Esophagus squamous epithelium (tissue), 5 donors: Measurements from ENCODE around the gene MBP. TPM values are rescaled to one million over a fixed set of nuclear protein-coding genes. Genes with fewer than 3 reads are reported as not detected.

ENCODE experiments used
- DNase-seq: peaks from one replicate; lab custom pipeline; 2025; lab: John Stamatoyannopoulos, UW
- H3K27ac ChIP-seq, 4 donors: fragments of 200-600 bp; sonication (generic); one replicate each; pipeline ENCODE4 v1.5.1; 2016 to 2019; ENCODE audit warnings: mild to moderate bottlenecking in 1 of 4
- H3K27me3 ChIP-seq, 4 donors: fragments of 200-600 bp; sonication (generic); 1 replicate in 3 of 4; 2 replicates in 1 of 4; pipeline versions ENCODE4 v1.5.1 to v1.6.0; 2017 to 2021; ENCODE audit warnings: antibody characterized with exemption in 1 of 4
- H3K36me3 ChIP-seq, 3 donors: fragments of 200-600 bp; sonication (generic); one replicate each; pipeline ENCODE4 v1.5.1; 2016 to 2019
- H3K4me1 ChIP-seq, 3 donors: fragments of 200-600 bp; sonication (generic); one replicate each; pipeline ENCODE4 v1.5.1; 2017 to 2019
- H3K4me3 ChIP-seq, 4 donors: fragments of 200-600 bp; sonication (generic); 1 replicate in 3 of 4; 2 replicates in 1 of 4; pipeline ENCODE4 v1.5.1; 2016 to 2019; ENCODE audit warnings: mild to moderate bottlenecking in 2 of 4, moderate library complexity in 1 of 4
- H3K9me3 ChIP-seq, 3 donors: fragments of 200-600 bp; sonication (generic); one replicate each; pipeline ENCODE4 v1.5.1; 2016 to 2019
- POLR2A ChIP-seq, 4 donors: fragments of 450-650 bp; IDR thresholded peaks; one replicate each; pipeline ENCODE4 v1.6.1; 2017; ENCODE audit warnings: antibody characterized with exemption in 4 of 4, mild to moderate bottlenecking in 4 of 4, moderate library complexity in 3 of 4
- WGBS, 2 donors: methylation state at CpG; one replicate each; pipeline ENCODE4 v1.1.5; 2018; 5-methylcytosine and 5-hydroxymethylcytosine counted together
- intact Hi-C: fragments of 100-400 bp; cut with DNase I; formaldehyde crosslinking; loops from one replicate; pipeline ENCODE4 v1.15.0; 2022
- total RNA-seq, 4 donors: library from RNA; depleted of rRNA; stranded (reverse); fragments of >200 nt; gene quantifications; one replicate each; pipeline ENCODE4 v1.1.0, GENCODE V29; 2016
- TF ChIP-seq, protein P1 (sequence below), 6 experiments: fragments of 450-650 bp in 4 of 6; fragments of 200-600 bp in 2 of 6; sonication (generic) in 2 of 6; IDR thresholded peaks; one replicate each; pipeline ENCODE4 v1.5.1; 2016 to 2019; ENCODE audit warnings: antibody characterized with exemption in 6 of 6, mild to moderate bottlenecking in 4 of 6, moderate library complexity in 4 of 6
- donor health status: DM: yes; HTN: yes; CAD: no.

Gene MBP
- total RNA-seq, 4 donors from 2014 or later, result 21.9 to 38.9 (median 25.2) TPM

DNA sequence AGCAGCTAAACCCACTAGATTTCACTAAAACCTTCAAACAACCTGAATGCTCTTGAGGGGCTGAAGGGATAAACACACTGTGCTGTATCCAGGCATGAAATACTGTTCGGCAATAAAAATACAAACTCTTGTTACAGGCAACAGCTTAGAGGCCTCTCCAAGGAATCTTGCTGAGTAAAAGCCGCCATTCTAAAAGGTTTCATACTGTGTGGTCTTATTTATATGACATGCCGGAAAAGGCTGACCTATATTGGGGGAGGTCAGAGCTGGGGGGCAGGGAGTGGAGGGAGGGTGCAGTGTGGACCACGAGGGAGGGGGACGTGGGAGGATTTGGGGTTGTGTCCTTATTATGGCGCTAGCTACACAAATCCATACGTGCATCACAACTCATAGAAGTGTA lies 136.2 kb downstream of the MBP start:
- no peak for DNase-seq
- no peaks in the 10 kb centered on the region for H3K36me3 ChIP-seq
- no peak overlapping the region for H3K27ac ChIP-seq
- H3K4me1 ChIP-seq, result peaks cover 0 to 11% (median 0%) of the 10 kb centered on the region in 3 donors
- no peak overlapping the region for H3K4me3 ChIP-seq
- H3K9me3 ChIP-seq, result no peaks in the 10 kb centered on the region
- intact Hi-C loops, result no loop called here
- 77 to 79% methylated on average over 6 to 7 of the region's 7 CpGs for WGBS, 2 donors
- no peaks in the 10 kb centered on the region for H3K27me3 ChIP-seq
- TF ChIP-seq, protein P1, sequence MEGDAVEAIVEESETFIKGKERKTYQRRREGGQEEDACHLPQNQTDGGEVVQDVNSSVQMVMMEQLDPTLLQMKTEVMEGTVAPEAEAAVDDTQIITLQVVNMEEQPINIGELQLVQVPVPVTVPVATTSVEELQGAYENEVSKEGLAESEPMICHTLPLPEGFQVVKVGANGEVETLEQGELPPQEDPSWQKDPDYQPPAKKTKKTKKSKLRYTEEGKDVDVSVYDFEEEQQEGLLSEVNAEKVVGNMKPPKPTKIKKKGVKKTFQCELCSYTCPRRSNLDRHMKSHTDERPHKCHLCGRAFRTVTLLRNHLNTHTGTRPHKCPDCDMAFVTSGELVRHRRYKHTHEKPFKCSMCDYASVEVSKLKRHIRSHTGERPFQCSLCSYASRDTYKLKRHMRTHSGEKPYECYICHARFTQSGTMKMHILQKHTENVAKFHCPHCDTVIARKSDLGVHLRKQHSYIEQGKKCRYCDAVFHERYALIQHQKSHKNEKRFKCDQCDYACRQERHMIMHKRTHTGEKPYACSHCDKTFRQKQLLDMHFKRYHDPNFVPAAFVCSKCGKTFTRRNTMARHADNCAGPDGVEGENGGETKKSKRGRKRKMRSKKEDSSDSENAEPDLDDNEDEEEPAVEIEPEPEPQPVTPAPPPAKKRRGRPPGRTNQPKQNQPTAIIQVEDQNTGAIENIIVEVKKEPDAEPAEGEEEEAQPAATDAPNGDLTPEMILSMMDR (IDR thresholded peaks at IDR 0.05), result no peak
- TF ChIP-seq POLR2A (IDR thresholded peaks at IDR 0.05), result no peak

- DNase-seq, result no peak
- Histone ChIP-seq H3K27me3 (no peaks in the 10 kb centered on the region), H3K9me3 (no peaks in the 10 kb centered on the region), H3K27ac (no peak overlapping the region), H3K4me1 (peaks cover 0 to 10% (median 0%) of the 10 kb centered on the region in 3 donors), H3K4me3 (no peak overlapping the region), H3K36me3 (no peaks in the 10 kb centered on the region)
- TF ChIP-seq, protein P1 (IDR thresholded peaks at IDR 0.05), result no peak
- TF ChIP-seq POLR2A (IDR thresholded peaks at IDR 0.05), result no peak
- WGBS, 2 donors, result 68 to 69% methylated on average over 7 of the region's 7 CpGs
- intact Hi-C loops, result no loop called here
Observed at GRCh38 chr18:76995896-76996295, 136.7 kb downstream of the MBP start.

- TF ChIP-seq, protein P1 (IDR thresholded peaks at IDR 0.05), result no peak
- TF ChIP-seq POLR2A (IDR thresholded peaks at IDR 0.05), result no peak
- intact Hi-C loops, result no loop called here
Observed at GRCh38 chr18:76994086-76994654, 138.4 kb downstream of the MBP start.

GRCh38 chr18:76993573-76993972 lies 139.0 kb downstream of the MBP start:
- DNase-seq, result no peak
- no peak overlapping the region for H3K27ac ChIP-seq
- no peak overlapping the region for H3K4me3 ChIP-seq
- H3K36me3 ChIP-seq, result no peaks in the 10 kb centered on the region
- no peaks in the 10 kb centered on the region for H3K9me3 ChIP-seq
- H3K4me1 ChIP-seq, result peaks cover 0 to 5% (median 0%) of the 10 kb centered on the region in 3 donors
- intact Hi-C loops, result no loop called here
- H3K27me3 ChIP-seq, result no peaks in the 10 kb centered on the region
- WGBS, 2 donors, result 95% methylated on average over 11 of the region's 11 CpGs
- TF ChIP-seq POLR2A (IDR thresholded peaks at IDR 0.05), result no peak
- TF ChIP-seq, protein P1 (IDR thresholded peaks at IDR 0.05), result no peak

More at GRCh38 chr18:76994086-76994654, 138.4 kb downstream of the MBP start:
- Histone ChIP-seq H3K27me3 (no peaks in the 10 kb centered on the region), H3K9me3 (no peaks in the 10 kb centered on the region), H3K4me1 (peaks cover 0 to 5% (median 0%) of the 10 kb centered on the region in 3 donors), H3K4me3 (no peak overlapping the region), H3K36me3 (no peaks in the 10 kb centered on the region), H3K27ac (no peak overlapping the region)
- DNase-seq, result no peak
- 72 to 79% methylated on average over 8 of the region's 8 CpGs for WGBS, 2 donors

- intact Hi-C loops, result no loop called here
- Histone ChIP-seq H3K36me3 (no peaks in the 10 kb centered on the region), H3K4me3 (no peak overlapping the region), H3K9me3 (no peaks in the 10 kb centered on the region), H3K27ac (no peak overlapping the region), H3K27me3 (no peaks in the 10 kb centered on the region), H3K4me1 (peaks cover 0 to 5% (median 0%) of the 10 kb centered on the region in 3 donors)
- TF ChIP-seq, protein P1 (IDR thresholded peaks at IDR 0.05), result no peak
- no peak for TF ChIP-seq POLR2A (IDR thresholded peaks at IDR 0.05)
- 88% methylated on average over 1 of the region's 6 CpGs; no CpG with 5 or more reads in 1 of the 2 donors for WGBS, 2 donors
- DNase-seq, result no peak
Observed at GRCh38 chr18:76993085-76993382, 139.5 kb downstream of the MBP start.
